Muscle of leg (tissue), 11 donors: ENCODE measurements around the gene NYNRIN. TPM values are rescaled to one million over a fixed set of nuclear protein-coding genes. Genes with fewer than 3 reads are reported as not detected.
A peak's percentile ranks its signal among the peaks of the same experiment; 100 is the strongest.

Experiments used
- DNase-seq: peaks from one replicate; pipeline ENCODE4 v3.0.0; 2013
- H3K27ac ChIP-seq: one replicate; pipeline ENCODE4 v1.5.1; 2013; ENCODE audit warnings: mild to moderate bottlenecking, low read length, control low read depth
- H3K27me3 ChIP-seq: one replicate; pipeline ENCODE4 v1.6.1; 2013; ENCODE audit warnings: low read length; ENCODE audit not compliant: control insufficient read depth, insufficient read depth
- H3K36me3 ChIP-seq: one replicate; pipeline ENCODE4 v1.6.1; 2013; ENCODE audit warnings: low read length; ENCODE audit not compliant: control insufficient read depth, insufficient read depth
- H3K4me1 ChIP-seq: one replicate; pipeline ENCODE4 v1.6.1; 2013; ENCODE audit warnings: low read length; ENCODE audit not compliant: control insufficient read depth, insufficient read depth
- H3K4me3 ChIP-seq: one replicate; pipeline ENCODE4 v1.5.1; 2013; ENCODE audit warnings: low read length, control low read depth
- H3K9me3 ChIP-seq: replicated peaks from 2 replicates; pipeline ENCODE4 v1.6.1; 2013; ENCODE audit warnings: low read depth, low read length; ENCODE audit not compliant: control insufficient read depth
- WGBS: methylation state at CpG from one replicate; pipeline ENCODE4 v1.1.5; 2013; ENCODE audit warnings: missing lambda C conversion rate; ENCODE audit not compliant: insufficient coverage; 5-methylcytosine and 5-hydroxymethylcytosine counted together
- polyA plus RNA-seq, 8 donors: library from polyadenylated mRNA; unstranded; fragments of 120-200 nt; gene quantifications; one replicate each; pipeline versions ENCODE4 v1.2.1 to v1.2.3, GENCODE V29; 2013; ENCODE audit warnings: inconsistent platforms in 1 of 8, low replicate concordance in 1 of 8; ENCODE audit not compliant: insufficient read length in 8 of 8, insufficient read depth in 1 of 8
- total RNA-seq: library from RNA; stranded (reverse); fragments of 120-200 nt; gene quantifications from one replicate; pipeline ENCODE4 v1.2.4, GENCODE V29; 2013

The NYNRIN gene
- total and polyA plus RNA-seq, 9 donors, result 16.5 to 45.3 (median 29.5) TPM

- Histone ChIP-seq H3K27ac (no peak overlapping the region), H3K36me3 (peaks cover 54% of the 10 kb centered on the region), H3K4me1 (peaks cover 16% of the 10 kb centered on the region), H3K27me3 (no peaks in the 10 kb centered on the region), H3K4me3 (no peak overlapping the region), H3K9me3 (no peaks in the 10 kb centered on the region)
- no peak for DNase-seq
- WGBS, result no CpG with 5 or more reads among the region's 1 CpG
These were observed 15.3 kb downstream of the NYNRIN start for GRCh38 chr14:24414077-24414476.

- Histone ChIP-seq H3K4me3 (no peak overlapping the region), H3K36me3 (peaks cover 46% of the 10 kb centered on the region), H3K27me3 (no peaks in the 10 kb centered on the region), H3K27ac (no peak overlapping the region), H3K4me1 (peaks cover 9% of the 10 kb centered on the region), H3K9me3 (no peaks in the 10 kb centered on the region)
- no peak for DNase-seq
- 91% methylated on average over 15 of the region's 15 CpGs for WGBS
These were observed 16.1 kb downstream of the NYNRIN start for GRCh38 chr14:24414732-24415420.

GRCh38 chr14:24415421-24416253, 16.8 kb downstream of the NYNRIN start:
- Histone ChIP-seq H3K9me3 (no peaks in the 10 kb centered on the region), H3K4me3 (no peak overlapping the region), H3K27ac (no peak overlapping the region), H3K27me3 (no peaks in the 10 kb centered on the region), H3K4me1 (peaks cover 9% of the 10 kb centered on the region), H3K36me3 (peaks cover 40% of the 10 kb centered on the region)
- 80% methylated on average over 17 of the region's 25 CpGs for WGBS
- DNase-seq, result no peak

GRCh38 chr14:24416254-24416931, 17.6 kb downstream of the NYNRIN start:
- Histone ChIP-seq H3K27ac (no peak overlapping the region), H3K9me3 (no peaks in the 10 kb centered on the region), H3K27me3 (no peaks in the 10 kb centered on the region), H3K4me1 (peaks cover 9% of the 10 kb centered on the region), H3K4me3 (no peak overlapping the region), H3K36me3 (peaks cover 32% of the 10 kb centered on the region)
- no peak for DNase-seq
- WGBS, result 50% methylated on average over 13 of the region's 19 CpGs

- DNase-seq, result peak; percentile 36
- no peaks in the 10 kb centered on the region for H3K9me3 ChIP-seq
These were observed 18.3 kb downstream of the NYNRIN start for GRCh38 chr14:24416932-24417619.

GRCh38 chr14:24417832-24418491, 19.2 kb downstream of the NYNRIN start:
- H3K4me1 ChIP-seq, result peaks cover 9% of the 10 kb centered on the region
- no peaks in the 10 kb centered on the region for H3K27me3 ChIP-seq
- no peaks in the 10 kb centered on the region for H3K9me3 ChIP-seq
- no peak for DNase-seq
- no peak overlapping the region for H3K27ac ChIP-seq
- peaks cover 23% of the 10 kb centered on the region for H3K36me3 ChIP-seq
- H3K4me3 ChIP-seq, result no peak overlapping the region
- 71% methylated on average over 4 of the region's 6 CpGs for WGBS

More at GRCh38 chr14:24416932-24417619, 18.3 kb downstream of the NYNRIN start:
- Histone ChIP-seq H3K27ac (no peak overlapping the region), H3K36me3 (peaks cover 30% of the 10 kb centered on the region), H3K4me3 (no peak overlapping the region), H3K4me1 (peaks cover 9% of the 10 kb centered on the region), H3K27me3 (no peaks in the 10 kb centered on the region)
- WGBS, result 74% methylated on average over 13 of the region's 16 CpGs

GRCh38 chr14:24418492-24418873, 19.7 kb downstream of the NYNRIN start:
- Histone ChIP-seq H3K27me3 (no peaks in the 10 kb centered on the region), H3K4me3 (no peak overlapping the region), H3K36me3 (peaks cover 19% of the 10 kb centered on the region), H3K27ac (no peak overlapping the region), H3K4me1 (peaks cover 9% of the 10 kb centered on the region), H3K9me3 (no peaks in the 10 kb centered on the region)
- DNase-seq, result peak; percentile 42
- 69% methylated on average over 4 of the region's 6 CpGs for WGBS

- peaks cover 9% of the 10 kb centered on the region for H3K4me1 ChIP-seq
- no peak overlapping the region for H3K27ac ChIP-seq
- H3K36me3 ChIP-seq, result no peaks in the 10 kb centered on the region
- no peaks in the 10 kb centered on the region for H3K9me3 ChIP-seq
- DNase-seq, result no peak
- H3K27me3 ChIP-seq, result no peaks in the 10 kb centered on the region
- 53% methylated on average over 4 of the region's 4 CpGs for WGBS
- H3K4me3 ChIP-seq, result no peak overlapping the region
These were observed 23.5 kb downstream of the NYNRIN start for GRCh38 chr14:24422261-24422660.

- no peaks in the 10 kb centered on the region for H3K36me3 ChIP-seq
- H3K4me3 ChIP-seq, result no peak overlapping the region
- no peak for DNase-seq
- H3K9me3 ChIP-seq, result no peaks in the 10 kb centered on the region
- no peak overlapping the region for H3K27ac ChIP-seq
- 68% methylated on average over 8 of the region's 12 CpGs for WGBS
- no peaks in the 10 kb centered on the region for H3K27me3 ChIP-seq
- peaks cover 7% of the 10 kb centered on the region for H3K4me1 ChIP-seq
These were observed 24.1 kb downstream of the NYNRIN start for GRCh38 chr14:24422694-24423601.
